Midbrain (tissue), 1 donor: ENCODE measurements around the gene USP31.

Experiments used
- DNase-seq: peaks from one replicate; lab custom pipeline; 2025; lab: John Stamatoyannopoulos, UW

The USP31 gene

GRCh38 chr16:23061669-23062068 is 87.6 kb downstream of the USP31 start:
- no peak for DNase-seq

- peak; percentile 84 for DNase-seq
Measured at GRCh38 chr16:23060458-23061320, 88.6 kb downstream of the USP31 start.

GRCh38 chr16:23059433-23059832 is 89.8 kb downstream of the USP31 start:
- no peak for DNase-seq

GRCh38 chr16:23058576-23058975 is 90.7 kb downstream of the USP31 start:
- DNase-seq, result peak; percentile 71

GRCh38 chr16:23057013-23057596 is 92.1 kb downstream of the USP31 start:
- no peak for DNase-seq

- DNase-seq, result no peak
Measured at GRCh38 chr16:23055481-23055880, 93.8 kb downstream of the USP31 start.

GRCh38 chr16:23052908-23053580 is 96.2 kb downstream of the USP31 start:
- peak; percentile 63 for DNase-seq

GRCh38 chr16:23052221-23052620 is 97.0 kb downstream of the USP31 start:
- no peak for DNase-seq

GRCh38 chr16:23051587-23051986 is 97.7 kb downstream of the USP31 start:
- no peak for DNase-seq

- DNase-seq, result no peak
Measured at GRCh38 chr16:23048164-23048563, 101.1 kb downstream of the USP31 start.

- no peak for DNase-seq
Measured at GRCh38 chr16:23045025-23045424, 104.2 kb downstream of the USP31 start.

- no peak for DNase-seq
Measured at GRCh38 chr16:23040246-23040645, 109.0 kb downstream of the USP31 start.

GRCh38 chr16:23039118-23039517 is 110.1 kb downstream of the USP31 start:
- no peak for DNase-seq

GRCh38 chr16:23035240-23035639 is 114.0 kb downstream of the USP31 start:
- no peak for DNase-seq

- no peak for DNase-seq
Measured at GRCh38 chr16:23031508-23032098, 117.6 kb downstream of the USP31 start.

- DNase-seq, result no peak
Measured at GRCh38 chr16:23029733-23030420, 119.4 kb downstream of the USP31 start.

GRCh38 chr16:23027386-23027785 is 121.9 kb downstream of the USP31 start:
- no peak for DNase-seq

GRCh38 chr16:23026784-23027362 is 122.4 kb downstream of the USP31 start:
- no peak for DNase-seq

- no peak for DNase-seq
Measured at GRCh38 chr16:23025692-23026307, 123.5 kb downstream of the USP31 start.

GRCh38 chr16:23024044-23024443 is 125.2 kb downstream of the USP31 start:
- DNase-seq, result no peak

- DNase-seq, result no peak
Measured at GRCh38 chr16:23020084-23020483, 129.2 kb downstream of the USP31 start.
